Measurements from ENCODE around the gene P2RX4.

- no peak for TF ChIP-seq ZHX1 (conservative IDR thresholded peaks at IDR 0.05; ENCODE audit: low read length)
- TF ChIP-seq, protein P1, sequence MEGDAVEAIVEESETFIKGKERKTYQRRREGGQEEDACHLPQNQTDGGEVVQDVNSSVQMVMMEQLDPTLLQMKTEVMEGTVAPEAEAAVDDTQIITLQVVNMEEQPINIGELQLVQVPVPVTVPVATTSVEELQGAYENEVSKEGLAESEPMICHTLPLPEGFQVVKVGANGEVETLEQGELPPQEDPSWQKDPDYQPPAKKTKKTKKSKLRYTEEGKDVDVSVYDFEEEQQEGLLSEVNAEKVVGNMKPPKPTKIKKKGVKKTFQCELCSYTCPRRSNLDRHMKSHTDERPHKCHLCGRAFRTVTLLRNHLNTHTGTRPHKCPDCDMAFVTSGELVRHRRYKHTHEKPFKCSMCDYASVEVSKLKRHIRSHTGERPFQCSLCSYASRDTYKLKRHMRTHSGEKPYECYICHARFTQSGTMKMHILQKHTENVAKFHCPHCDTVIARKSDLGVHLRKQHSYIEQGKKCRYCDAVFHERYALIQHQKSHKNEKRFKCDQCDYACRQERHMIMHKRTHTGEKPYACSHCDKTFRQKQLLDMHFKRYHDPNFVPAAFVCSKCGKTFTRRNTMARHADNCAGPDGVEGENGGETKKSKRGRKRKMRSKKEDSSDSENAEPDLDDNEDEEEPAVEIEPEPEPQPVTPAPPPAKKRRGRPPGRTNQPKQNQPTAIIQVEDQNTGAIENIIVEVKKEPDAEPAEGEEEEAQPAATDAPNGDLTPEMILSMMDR (IDR thresholded peaks at IDR 0.05 in 2 of 3, conservative IDR thresholded peaks at IDR 0.05 in 1 of 3; ENCODE audit: insufficient read depth in 2 of 3, low read depth in 1 of 3, low read length in 3 of 3) = no peak
- TF ChIP-seq RFX5 (IDR thresholded peaks at IDR 0.05; ENCODE audit: low read depth, low read length) = no peak
- TF ChIP-seq, protein P2, sequence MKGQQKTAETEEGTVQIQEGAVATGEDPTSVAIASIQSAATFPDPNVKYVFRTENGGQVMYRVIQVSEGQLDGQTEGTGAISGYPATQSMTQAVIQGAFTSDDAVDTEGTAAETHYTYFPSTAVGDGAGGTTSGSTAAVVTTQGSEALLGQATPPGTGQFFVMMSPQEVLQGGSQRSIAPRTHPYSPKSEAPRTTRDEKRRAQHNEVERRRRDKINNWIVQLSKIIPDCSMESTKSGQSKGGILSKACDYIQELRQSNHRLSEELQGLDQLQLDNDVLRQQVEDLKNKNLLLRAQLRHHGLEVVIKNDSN (CRISPR knock-in tag; IDR thresholded peaks at IDR 0.05) = no peak
- no peak for TF ChIP-seq ELF4 (CRISPR knock-in tag; IDR thresholded peaks at IDR 0.05)
- no peak for TF ChIP-seq KAT8 (IDR thresholded peaks at IDR 0.05; ENCODE audit: low read depth)
- no peak for TF ChIP-seq POLR2AphosphoS5 (IDR thresholded peaks at IDR 0.05; ENCODE audit: control insufficient read depth, insufficient read depth, low read depth, low read length)
- no peak for TF ChIP-seq SRSF7 (optimal IDR thresholded peaks at IDR 0.05; ENCODE audit: low read depth, low read length)
- TF ChIP-seq ZNF384 (IDR thresholded peaks at IDR 0.05; ENCODE audit: low read depth, low read length) = no peak
- TF ChIP-seq MTA1 (IDR thresholded peaks at IDR 0.05; ENCODE audit: borderline replicate concordance) = no peak
- peak; percentile 93 for TF ChIP-seq FOSL1 (tag; conservative IDR thresholded peaks at IDR 0.05)
- TF ChIP-seq MYNN (IDR thresholded peaks at IDR 0.05) = no peak
- no peak for TF ChIP-seq MYNN (CRISPR knock-in tag; IDR thresholded peaks at IDR 0.05)
Measured at GRCh38 chr12:121214855-121215745, 5.2 kb downstream of the P2RX4 start.
